Large intestine (tissue), 3 donors: Measurements from ENCODE around the gene ZNF581. TPM values are rescaled to one million over a fixed set of nuclear protein-coding genes. Genes with fewer than 3 reads are reported as not detected.

ENCODE experiments used
- DNase-seq, 2 donors: peaks; one replicate each; pipeline versions ENCODE4 v3.0.0 to v3.0.0-alpha.2; 2013
- H3K27ac ChIP-seq: one replicate; pipeline ENCODE4 v1.5.1; 2013; ENCODE audit warnings: low read length
- H3K27me3 ChIP-seq: 2 replicates; pipeline ENCODE4 v1.6.1; 2013; ENCODE audit warnings: low read length; ENCODE audit not compliant: control insufficient read depth, insufficient read depth
- H3K36me3 ChIP-seq: 2 replicates; pipeline ENCODE4 v1.6.1; 2013; ENCODE audit warnings: low read length; ENCODE audit not compliant: control insufficient read depth, insufficient read depth
- H3K4me1 ChIP-seq: one replicate; pipeline ENCODE4 v1.6.1; 2013; ENCODE audit warnings: low read length; ENCODE audit not compliant: control insufficient read depth, insufficient read depth
- H3K4me3 ChIP-seq: one replicate; pipeline ENCODE4 v1.5.1; 2013; ENCODE audit warnings: low read length
- H3K9me3 ChIP-seq: one replicate; pipeline ENCODE4 v1.6.1; 2013; ENCODE audit warnings: mild to moderate bottlenecking, low read depth, low read length, moderate library complexity; ENCODE audit not compliant: control insufficient read depth
- WGBS: methylation state at CpG from one replicate; pipeline ENCODE4 v1.1.5; 2013; ENCODE audit warnings: low lambda C conversion rate; ENCODE audit not compliant: insufficient coverage; 5-methylcytosine and 5-hydroxymethylcytosine counted together
- polyA plus RNA-seq: library from polyadenylated mRNA; unstranded; fragments of 120-200 nt; gene quantifications from one replicate; pipeline ENCODE4 v1.2.1, GENCODE V29; 2013

Gene ZNF581
- polyA plus RNA-seq, 1 donor: 29.1 TPM

- 100% methylated on average over 1 of the region's 5 CpGs for WGBS
- Histone ChIP-seq H3K9me3 (no peaks in the 10 kb centered on the region), H3K4me3 (no peak overlapping the region), H3K4me1 (peaks cover 23% of the 10 kb centered on the region), H3K27ac (no peak overlapping the region), H3K36me3 (peaks cover 53% of the 10 kb centered on the region), H3K27me3 (no peaks in the 10 kb centered on the region)
- DNase-seq: no peak
Observed at GRCh38 chr19:55672418-55672817, 29.0 kb downstream of the ZNF581 start.

DNA sequence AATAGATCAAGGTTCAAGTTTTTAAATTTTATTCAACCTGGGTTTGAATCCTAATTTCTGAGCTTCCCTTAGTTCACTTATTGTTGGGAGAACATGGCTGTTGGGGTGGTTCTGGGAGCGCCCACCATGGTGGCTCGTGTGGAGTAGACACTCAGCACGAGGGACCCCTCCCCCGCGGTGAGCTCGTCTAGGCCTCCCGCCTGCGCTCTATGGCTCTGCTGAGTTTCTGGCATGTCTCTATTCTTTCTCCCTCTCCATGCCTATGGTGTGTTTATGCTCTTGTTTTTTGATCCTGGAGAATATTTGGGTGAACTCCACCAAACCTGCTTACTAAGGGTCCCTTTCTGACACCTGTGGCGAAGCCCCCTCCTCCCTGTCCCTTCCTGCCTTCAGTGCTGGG, 30.0 kb downstream of the ZNF581 start:
- H3K27me3 ChIP-seq: no peaks in the 10 kb centered on the region
- WGBS: 83% methylated on average over 1 of the region's 9 CpGs
- no peak overlapping the region for H3K27ac ChIP-seq
- no peaks in the 10 kb centered on the region for H3K9me3 ChIP-seq
- no peak overlapping the region for H3K4me3 ChIP-seq
- H3K4me1 ChIP-seq: peaks cover 26% of the 10 kb centered on the region
- H3K36me3 ChIP-seq: peaks cover 53% of the 10 kb centered on the region
- no peak for DNase-seq

DNA sequence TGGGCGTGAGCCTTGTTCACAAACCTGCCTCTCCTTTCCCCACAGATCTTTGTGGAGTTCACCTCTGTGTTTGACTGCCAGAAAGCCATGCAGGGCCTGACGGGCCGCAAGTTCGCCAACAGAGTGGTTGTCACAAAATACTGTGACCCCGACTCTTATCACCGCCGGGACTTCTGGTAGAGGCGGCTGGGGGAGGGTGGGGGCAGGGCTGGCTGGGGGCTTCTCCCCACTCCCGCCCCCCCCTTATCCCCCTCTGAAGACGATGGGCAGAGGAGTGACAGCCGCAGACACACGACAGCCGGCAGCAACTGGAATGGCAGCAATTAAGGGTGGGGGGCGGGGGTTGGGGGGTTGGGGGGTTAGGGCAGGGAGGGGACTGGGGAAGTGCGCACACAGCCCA, 30.4 kb downstream of the ZNF581 start:
- peaks cover 22% of the 10 kb centered on the region for H3K4me1 ChIP-seq

GRCh38 chr19:55674459-55674840, 31.0 kb downstream of the ZNF581 start:
- H3K27ac ChIP-seq: peak overlapping the region; percentile 56
- peaks cover 53% of the 10 kb centered on the region for H3K36me3 ChIP-seq
- DNase-seq: no peak
- no peaks in the 10 kb centered on the region for H3K27me3 ChIP-seq
- H3K9me3 ChIP-seq: no peaks in the 10 kb centered on the region
- peak overlapping the region; percentile 53 for H3K4me3 ChIP-seq
- peaks cover 22% of the 10 kb centered on the region for H3K4me1 ChIP-seq
- no CpG with 5 or more reads among the region's 17 CpGs for WGBS

More for the DNA sequence above, 30.4 kb downstream of the ZNF581 start:
- DNase-seq: no peak
- Histone ChIP-seq H3K27ac (no peak overlapping the region), H3K36me3 (peaks cover 53% of the 10 kb centered on the region), H3K9me3 (no peaks in the 10 kb centered on the region), H3K4me3 (no peak overlapping the region), H3K27me3 (no peaks in the 10 kb centered on the region)
- no CpG with 5 or more reads among the region's 15 CpGs for WGBS

DNA sequence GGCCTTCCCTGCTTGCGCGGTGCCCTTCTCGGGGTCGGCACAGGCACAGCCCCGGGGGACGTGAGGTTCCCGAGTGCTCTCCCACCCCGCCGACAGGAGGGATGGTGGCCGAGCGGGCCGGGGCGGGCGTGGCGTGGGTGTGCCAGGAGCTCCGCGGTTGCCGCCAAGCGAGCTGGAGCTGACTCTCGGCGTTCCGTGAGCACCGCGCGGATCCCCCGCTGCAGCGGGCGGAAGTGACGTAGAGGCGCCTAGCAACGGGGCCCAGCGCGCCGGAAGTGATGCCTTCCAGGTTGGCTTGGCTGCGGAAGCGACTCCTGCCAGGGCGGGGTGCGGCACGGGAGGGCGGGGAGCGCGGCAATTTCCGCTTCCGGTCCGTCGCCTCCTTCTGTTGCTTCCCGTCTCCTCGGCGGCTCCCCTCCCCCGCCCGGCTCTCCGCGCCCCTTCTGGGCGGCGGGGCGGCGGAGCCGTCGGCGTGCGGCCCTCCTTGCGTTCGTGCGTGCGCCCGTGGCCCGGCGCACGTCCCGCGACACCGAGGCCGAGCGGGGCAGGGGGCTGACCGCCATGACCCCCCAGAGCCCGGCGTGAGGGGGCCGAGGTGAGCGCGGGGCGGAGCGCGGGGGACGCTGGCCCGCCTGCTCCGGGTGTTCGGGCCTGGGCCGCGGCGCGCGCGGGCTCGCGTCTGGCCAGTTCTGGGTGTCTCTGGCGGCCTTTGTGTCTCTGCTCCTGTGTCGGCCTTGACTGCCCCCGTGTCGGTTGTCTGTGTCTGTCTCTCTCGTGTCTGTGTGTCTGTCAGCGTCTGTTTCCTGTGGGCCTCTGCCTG, 31.6 kb downstream of the ZNF581 start, which contains the start of gene EPN1:
EPN1 (plus strand) TSS at position 386 of the 820 bp plus-strand sequence. CDS start 3,402 bp downstream, outside the sequence.
- Histone ChIP-seq H3K27me3 (no peaks in the 10 kb centered on the region), H3K36me3 (peaks cover 53% of the 10 kb centered on the region), H3K4me1 (peaks cover 22% of the 10 kb centered on the region), H3K9me3 (no peaks in the 10 kb centered on the region), H3K4me3 (peak within 1 kb of the TSS; percentile 88), H3K27ac (peak within 1 kb of the TSS; percentile 80)
- no CpG with 5 or more reads among the region's 101 CpGs for WGBS
- DNase-seq: peak; percentile 97

- WGBS: no CpG with 5 or more reads among the region's 16 CpGs
- Histone ChIP-seq H3K27me3 (no peaks in the 10 kb centered on the region), H3K4me1 (peaks cover 22% of the 10 kb centered on the region), H3K9me3 (no peaks in the 10 kb centered on the region), H3K4me3 (peak overlapping the region; percentile 88), H3K36me3 (peaks cover 53% of the 10 kb centered on the region), H3K27ac (peak overlapping the region; percentile 80)
- peak in 1 of 2 donors; percentile 17 for DNase-seq
Observed at GRCh38 chr19:55675661-55676354, 32.4 kb downstream of the ZNF581 start.

GRCh38 chr19:55676383-55676782, 32.9 kb downstream of the ZNF581 start:
- peak overlapping the region; percentile 88 for H3K4me3 ChIP-seq
- 65% methylated on average over 4 of the region's 5 CpGs for WGBS

DNA sequence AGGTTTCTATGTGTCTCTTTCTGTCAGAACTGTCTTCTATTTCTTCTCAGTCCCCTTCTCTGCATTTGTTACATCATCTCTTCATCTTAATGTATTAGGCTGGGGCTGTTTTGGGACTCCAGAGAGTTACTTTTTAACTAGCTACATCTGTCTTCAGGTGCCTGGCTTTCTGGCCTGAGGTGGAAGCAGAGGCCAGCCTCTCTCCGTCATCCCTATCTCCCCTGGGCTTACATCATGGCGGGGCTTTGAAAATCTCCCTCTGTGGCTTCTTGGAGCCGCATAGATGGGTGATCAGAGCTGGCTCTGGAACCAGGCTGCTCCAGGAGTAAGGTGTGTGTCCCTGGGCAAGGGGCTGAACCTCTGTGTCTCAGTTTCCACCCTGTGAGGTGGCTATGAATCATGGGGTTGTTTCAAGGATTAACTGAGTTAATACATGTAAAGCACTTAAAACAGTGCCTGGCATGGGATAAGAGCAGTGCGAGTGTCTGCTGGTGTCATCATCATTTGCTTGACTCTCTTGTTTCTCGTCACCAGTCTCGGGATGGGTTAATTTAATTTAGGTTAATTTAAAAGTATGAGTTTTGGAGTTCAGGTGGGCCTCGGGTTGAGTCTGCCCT, 33.5 kb downstream of the ZNF581 start:
- H3K4me3 ChIP-seq: peak overlapping the region; percentile 88
- peaks cover 22% of the 10 kb centered on the region for H3K4me1 ChIP-seq
- DNase-seq: peak in 1 of 2 donors; percentile 16

More at GRCh38 chr19:55676383-55676782, 32.9 kb downstream of the ZNF581 start:
- peak overlapping the region; percentile 80 for H3K27ac ChIP-seq
- H3K9me3 ChIP-seq: no peaks in the 10 kb centered on the region
- peaks cover 22% of the 10 kb centered on the region for H3K4me1 ChIP-seq
- no peaks in the 10 kb centered on the region for H3K27me3 ChIP-seq
- no peak for DNase-seq
- peaks cover 55% of the 10 kb centered on the region for H3K36me3 ChIP-seq

GRCh38 chr19:55677572-55678028, 34.2 kb downstream of the ZNF581 start:
- peaks cover 22% of the 10 kb centered on the region for H3K4me1 ChIP-seq
- peak overlapping the region; percentile 80 for H3K27ac ChIP-seq
- H3K27me3 ChIP-seq: no peaks in the 10 kb centered on the region
- 23% methylated on average over 4 of the region's 6 CpGs for WGBS
- peak; percentile 38 to 82 for DNase-seq
- peak overlapping the region; percentile 88 for H3K4me3 ChIP-seq
- no peaks in the 10 kb centered on the region for H3K9me3 ChIP-seq
- H3K36me3 ChIP-seq: peaks cover 58% of the 10 kb centered on the region

More for the DNA sequence above, 33.5 kb downstream of the ZNF581 start:
- peak overlapping the region; percentile 80 for H3K27ac ChIP-seq
- no peaks in the 10 kb centered on the region for H3K27me3 ChIP-seq
- WGBS: no CpG with 5 or more reads among the region's 7 CpGs
- H3K9me3 ChIP-seq: no peaks in the 10 kb centered on the region
- peaks cover 57% of the 10 kb centered on the region for H3K36me3 ChIP-seq

DNA sequence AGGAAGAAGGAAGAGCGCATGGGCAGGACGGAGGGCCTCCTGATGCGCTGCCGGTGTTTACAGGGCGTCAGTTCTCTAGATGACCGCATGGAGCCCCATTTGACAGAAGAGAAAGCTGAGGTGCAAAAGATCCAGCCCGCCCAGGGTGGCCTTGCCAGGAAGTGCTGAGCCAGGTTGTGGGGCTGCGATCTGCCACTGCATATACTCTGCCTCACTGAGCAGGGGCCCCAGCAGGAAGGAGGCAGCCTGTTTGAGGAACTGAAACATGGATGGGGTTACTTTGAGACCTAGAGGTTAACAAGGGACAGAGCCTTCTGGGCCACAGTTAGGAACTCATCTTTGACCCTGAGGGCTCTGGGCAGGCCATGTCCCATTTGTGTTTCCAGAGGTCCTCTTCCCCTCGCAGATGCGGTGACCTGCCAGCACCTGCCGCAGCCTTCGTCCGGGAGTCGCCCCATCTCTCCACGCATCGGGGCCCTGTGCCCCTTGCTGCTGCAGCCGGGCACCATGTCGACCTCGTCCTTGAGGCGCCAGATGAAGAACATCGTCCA, 34.7 kb downstream of the ZNF581 start:
- WGBS: no CpG with 5 or more reads among the region's 21 CpGs
- Histone ChIP-seq H3K9me3 (no peaks in the 10 kb centered on the region), H3K4me3 (no peak overlapping the region), H3K27ac (peak overlapping the region; percentile 80), H3K36me3 (peaks cover 58% of the 10 kb centered on the region), H3K27me3 (no peaks in the 10 kb centered on the region), H3K4me1 (peaks cover 25% of the 10 kb centered on the region)
- DNase-seq: no peak
